Sigmoid colon (tissue), 7 donors: Measurements from ENCODE around the gene ZNF407. TPM values are rescaled to one million over a fixed set of nuclear protein-coding genes. Genes with fewer than 3 reads are reported as not detected.

Source experiments
- DNase-seq: peaks from one replicate; pipeline ENCODE4 v3.0.0-alpha.2; 2019
- H3K27ac ChIP-seq, 4 donors: fragments of 200-600 bp; sonication (generic); one replicate each; pipeline ENCODE4 v1.5.1; 2016 to 2019; ENCODE audit warnings: mild to moderate bottlenecking in 1 of 4
- H3K27me3 ChIP-seq, 3 donors: fragments of 200-600 bp; sonication (generic); one replicate each; pipeline ENCODE4 v1.5.1; 2019; ENCODE audit warnings: mild to moderate bottlenecking in 1 of 3
- H3K36me3 ChIP-seq, 4 donors: fragments of 200-600 bp; sonication (generic); one replicate each; pipeline ENCODE4 v1.5.1; 2016 to 2019
- H3K4me1 ChIP-seq, 4 donors: fragments of 200-600 bp; sonication (generic); one replicate each; pipeline ENCODE4 v1.5.1; 2017 to 2019
- H3K4me3 ChIP-seq, 4 donors: fragments of 200-600 bp; sonication (generic); one replicate each; pipeline ENCODE4 v1.5.1; 2017 to 2019; ENCODE audit warnings: mild to moderate bottlenecking in 2 of 4, moderate library complexity in 1 of 4
- H3K9me3 ChIP-seq, 4 donors: fragments of 200-600 bp in 3 of 4; sonication (generic) in 3 of 4; one replicate each; pipeline versions ENCODE4 v1.5.1 to v1.6.1; 2013 to 2019
- CTCF ChIP-seq, 4 experiments: fragments of 450-650 bp in 3 of 4; fragments of 200-600 bp in 1 of 4; IDR thresholded peaks; one replicate each; pipeline ENCODE4 v1.5.1; 2016 to 2019; ENCODE audit warnings: antibody characterized with exemption in 4 of 4, mild to moderate bottlenecking in 3 of 4, moderate library complexity in 2 of 4
- EP300 ChIP-seq, 4 donors: sonication (generic); formaldehyde crosslinking; IDR thresholded peaks; one replicate each; pipeline ENCODE4 v1.6.1; 2017; ENCODE audit warnings: antibody characterized with exemption in 4 of 4
- POLR2A ChIP-seq, 2 donors: fragments of 450-650 bp; IDR thresholded peaks; one replicate each; pipeline ENCODE4 v1.6.1; 2016; ENCODE audit warnings: antibody characterized with exemption in 2 of 2, mild to moderate bottlenecking in 2 of 2, moderate library complexity in 2 of 2
- POLR2AphosphoS5 ChIP-seq, 4 donors: sonication (generic); formaldehyde crosslinking; IDR thresholded peaks; one replicate each; pipeline ENCODE4 v1.6.1; 2017; ENCODE audit warnings: antibody characterized with exemption in 4 of 4
- WGBS, 2 donors: extraction: QIAGEN DNeasy Blood & Tissue Kit; methylation state at CpG; one replicate each; pipeline ENCODE4 v1.1.7; 2013; 5-methylcytosine and 5-hydroxymethylcytosine counted together
- intact Hi-C: fragments of 100-400 bp; cut with DNase I; formaldehyde crosslinking; loops from one replicate; pipeline ENCODE4 v1.15.1; 2023
- polyA plus RNA-seq, 3 donors: library from polyadenylated mRNA; stranded (reverse); fragments of 200-250 nt; gene quantifications; one replicate each; pipeline ENCODE4 v1.2.3, GENCODE V29; 2013
- total RNA-seq, 4 donors: library from RNA; depleted of rRNA; stranded (reverse); fragments of >200 nt; gene quantifications; one replicate each; pipeline ENCODE4 v1.1.0, GENCODE V29; 2016
- donor health status: healthy with polysubstance abuse.
- donor health status: Bipolar disorder and iron deficiency.
- donor health status: healthy.

ZNF407 gene
- total and polyA plus RNA-seq, 7 donors = 1.4 to 19.8 (median 16.3) TPM

GRCh38 chr18:75003764-75004690, 406.4 kb downstream of the ZNF407 start:
- H3K4me3 ChIP-seq = no peak overlapping the region
- no peak for DNase-seq
- peak overlapping the region in 1 of 4 donors; percentile 5 for H3K27ac ChIP-seq
- WGBS, 2 donors = 97% methylated on average over 23 of the region's 23 CpGs
- intact Hi-C loops = no loop called here
- TF ChIP-seq POLR2A (IDR thresholded peaks at IDR 0.05) (no peak), EP300 (IDR thresholded peaks at IDR 0.05) (no peak), CTCF (IDR thresholded peaks at IDR 0.05) (no peak), POLR2AphosphoS5 (IDR thresholded peaks at IDR 0.05) (no peak)
- H3K4me1 ChIP-seq = no peaks in the 10 kb centered on the region
- H3K36me3 ChIP-seq = no peaks in the 10 kb centered on the region
- no peaks in the 10 kb centered on the region for H3K27me3 ChIP-seq
- H3K9me3 ChIP-seq = no peaks in the 10 kb centered on the region

DNA sequence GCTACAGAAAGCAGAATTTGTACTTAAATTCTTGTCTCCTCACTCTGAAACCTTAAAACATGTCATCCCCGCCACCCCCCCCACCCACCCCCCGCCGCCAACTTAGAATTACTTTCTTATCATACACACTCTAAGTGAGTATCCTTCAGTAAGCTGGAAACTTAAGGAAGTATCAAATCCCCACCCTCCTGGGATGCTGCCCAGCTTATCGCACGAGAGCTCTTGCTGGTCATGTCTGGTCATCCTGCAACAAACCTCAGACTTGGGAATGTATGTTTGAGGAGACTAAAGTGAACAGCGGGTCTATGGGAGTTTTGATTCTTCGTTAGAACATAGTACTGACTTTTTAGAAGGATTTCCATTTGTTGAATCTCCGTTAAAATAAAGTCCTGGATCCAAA, 408.0 kb downstream of the ZNF407 start:
- Histone ChIP-seq H3K9me3 (no peaks in the 10 kb centered on the region), H3K27me3 (no peaks in the 10 kb centered on the region), H3K4me3 (no peak overlapping the region), H3K36me3 (no peaks in the 10 kb centered on the region), H3K4me1 (no peaks in the 10 kb centered on the region), H3K27ac (no peak overlapping the region)
- TF ChIP-seq EP300 (IDR thresholded peaks at IDR 0.05) = no peak
- no peak for TF ChIP-seq POLR2AphosphoS5 (IDR thresholded peaks at IDR 0.05)
- TF ChIP-seq POLR2A (IDR thresholded peaks at IDR 0.05) = no peak
- TF ChIP-seq CTCF (IDR thresholded peaks at IDR 0.05) = no peak
- 84 to 87% methylated on average over 8 of the region's 8 CpGs for WGBS, 2 donors
- intact Hi-C loops = no loop called here
- no peak for DNase-seq

DNA sequence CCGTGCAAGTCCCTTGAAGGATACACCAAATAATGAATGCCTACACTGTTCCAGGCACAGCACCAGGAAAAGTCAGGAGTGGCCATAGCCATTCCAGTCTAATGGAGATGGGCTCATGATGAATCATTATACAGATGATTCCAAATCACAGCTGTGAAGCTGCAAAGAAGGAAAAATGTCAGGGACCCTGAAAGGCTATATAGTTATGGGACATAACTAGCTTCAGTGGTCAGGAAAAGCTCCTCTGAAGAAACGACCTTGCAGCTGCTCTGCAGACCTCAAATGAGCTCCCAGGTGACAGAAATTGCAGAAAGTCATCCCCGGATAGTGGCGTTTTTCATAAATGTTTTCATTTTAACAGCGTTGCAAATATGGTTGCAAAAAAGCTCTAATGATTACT, 410.5 kb downstream of the ZNF407 start:
- Histone ChIP-seq H3K36me3 (no peaks in the 10 kb centered on the region), H3K27me3 (no peaks in the 10 kb centered on the region), H3K9me3 (no peaks in the 10 kb centered on the region), H3K4me3 (no peak overlapping the region), H3K4me1 (no peaks in the 10 kb centered on the region), H3K27ac (no peak overlapping the region)
- intact Hi-C loops = no loop called here
- no peak for TF ChIP-seq POLR2AphosphoS5 (IDR thresholded peaks at IDR 0.05)
- DNase-seq = no peak
- WGBS, 2 donors = 88 to 91% methylated on average over 5 of the region's 5 CpGs

GRCh38 chr18:75009296-75009695, 411.6 kb downstream of the ZNF407 start:
- intact Hi-C loops = no loop called here
- no peaks in the 10 kb centered on the region for H3K9me3 ChIP-seq
- DNase-seq = no peak
- H3K36me3 ChIP-seq = no peaks in the 10 kb centered on the region
- H3K4me3 ChIP-seq = no peak overlapping the region
- TF ChIP-seq EP300 (IDR thresholded peaks at IDR 0.05) (no peak), POLR2A (IDR thresholded peaks at IDR 0.05) (no peak), POLR2AphosphoS5 (IDR thresholded peaks at IDR 0.05) (no peak), CTCF (IDR thresholded peaks at IDR 0.05) (no peak)
- 46 to 49% methylated on average over 2 of the region's 2 CpGs for WGBS, 2 donors
- H3K4me1 ChIP-seq = no peaks in the 10 kb centered on the region
- no peak overlapping the region for H3K27ac ChIP-seq
- H3K27me3 ChIP-seq = no peaks in the 10 kb centered on the region

- Histone ChIP-seq H3K27me3 (no peaks in the 10 kb centered on the region), H3K27ac (no peak overlapping the region), H3K36me3 (no peaks in the 10 kb centered on the region), H3K4me3 (no peak overlapping the region), H3K9me3 (no peaks in the 10 kb centered on the region), H3K4me1 (no peaks in the 10 kb centered on the region)
- WGBS, 2 donors = 72 to 73% methylated on average over 4 of the region's 4 CpGs
- TF ChIP-seq EP300 (IDR thresholded peaks at IDR 0.05) = no peak
- no peak for DNase-seq
- intact Hi-C loops = no loop called here
These were observed 412.2 kb downstream of the ZNF407 start for GRCh38 chr18:75009878-75010277.
